HG02870 (cell line): ENCODE data around the gene NEMP2.

ENCODE experiments used
- ATAC-seq: cut with Tn5 transposase; IDR thresholded peaks from one replicate; pipeline ENCODE4 v1.9.1; 2021; ENCODE audit warnings: mild to moderate bottlenecking, moderate library complexity; ENCODE audit not compliant: unreplicated experiment

NEMP2 gene

GRCh38 chr2:190459881-190460280 lies 74.6 kb downstream of the NEMP2 start:
- ATAC-seq = no peak

GRCh38 chr2:190458352-190459107 lies 76.0 kb downstream of the NEMP2 start:
- ATAC-seq = no peak

- ATAC-seq = no peak
Measured at GRCh38 chr2:190457256-190457655, 77.3 kb downstream of the NEMP2 start.

GRCh38 chr2:190456833-190457232 lies 77.7 kb downstream of the NEMP2 start:
- ATAC-seq = no peak

GRCh38 chr2:190455358-190456095 lies 79.0 kb downstream of the NEMP2 start:
- ATAC-seq = no peak

- ATAC-seq = no peak
Measured at GRCh38 chr2:190454795-190455194, 79.7 kb downstream of the NEMP2 start.
